Endothelial cell of umbilical vein (primary cell): ENCODE data around the gene EDDM3A.

Source experiments
- EZH2 ChIP-seq: IDR thresholded peaks from 2 replicates; pipeline ENCODE4 v1.6.1; 2012; ENCODE audit warnings: borderline replicate concordance, low read depth, mild to moderate bottlenecking, moderate library complexity, low read length, inconsistent platforms; ENCODE audit not compliant: severe bottlenecking
- FOS ChIP-seq: IDR thresholded peaks from 2 replicates; pipeline ENCODE4 v1.6.1; 2011; ENCODE audit warnings: mild to moderate bottlenecking, low read length, moderate library complexity, borderline replicate concordance; ENCODE audit not compliant: insufficient read depth
- GATA2 ChIP-seq: IDR thresholded peaks from 2 replicates; pipeline ENCODE4 v1.7.0; 2011; ENCODE audit warnings: low read depth, mild to moderate bottlenecking, moderate library complexity, mixed read lengths, low read length; ENCODE audit not compliant: insufficient read length, insufficient read depth
- JUN ChIP-seq: IDR thresholded peaks from 2 replicates; pipeline ENCODE4 v1.6.1; 2011; ENCODE audit warnings: borderline replicate concordance, low read depth; ENCODE audit not compliant: insufficient read length, insufficient read depth
- MAX ChIP-seq: IDR thresholded peaks from 2 replicates; pipeline ENCODE4 v1.6.1; 2011; ENCODE audit not compliant: insufficient read depth, insufficient read length
- MYC ChIP-seq: IDR thresholded peaks from one replicate; pipeline ENCODE4 v1.6.1; 2011; ENCODE audit warnings: mild to moderate bottlenecking, low read depth, low read length
- POLR2A ChIP-seq: IDR thresholded peaks from 2 replicates; pipeline ENCODE4 v1.6.1; 2012; ENCODE audit warnings: low read depth, mild to moderate bottlenecking, control low read depth, low read length
- POLR2AphosphoS5 ChIP-seq: IDR thresholded peaks from 2 replicates; pipeline ENCODE4 v1.6.1; 2012; ENCODE audit warnings: low read depth, mild to moderate bottlenecking, control low read depth, low read length, moderate library complexity; ENCODE audit not compliant: insufficient read depth
- TF ChIP-seq, protein P1 (sequence below), 2 donors: IDR thresholded peaks; 1 replicate in 1 of 2; 2 replicates in 1 of 2; pipeline ENCODE4 v1.5.1; 2011; ENCODE audit warnings: low read length in 2 of 2, mild to moderate bottlenecking in 2 of 2, moderate library complexity in 2 of 2, control low read depth in 1 of 2, inconsistent platforms in 1 of 2, low read depth in 1 of 2; ENCODE audit not compliant: insufficient read depth in 1 of 2; ENCODE audit errors: extremely low read depth in 1 of 2

DNA sequence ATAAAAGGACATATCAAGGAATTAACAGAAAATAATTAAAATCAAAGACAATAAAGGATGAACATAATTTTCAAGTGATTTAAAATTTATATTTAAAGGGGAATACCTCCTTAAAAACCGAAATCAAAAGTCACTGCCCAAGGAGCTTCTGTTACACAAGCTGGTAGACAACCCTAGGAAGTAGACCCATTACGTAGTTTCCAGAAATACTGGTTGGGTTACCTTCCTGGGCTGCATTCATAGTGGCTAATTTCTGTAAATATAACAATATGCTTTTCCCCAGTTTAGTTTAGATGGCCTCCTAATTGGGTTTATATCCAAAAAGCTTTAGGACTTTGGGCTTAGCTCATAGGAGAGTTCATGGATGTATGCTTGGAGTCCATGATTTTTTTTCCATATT, 2.1 kb upstream of the EDDM3A start:
- TF ChIP-seq POLR2A = no peak
- TF ChIP-seq EZH2 = no peak
- TF ChIP-seq, protein P1, sequence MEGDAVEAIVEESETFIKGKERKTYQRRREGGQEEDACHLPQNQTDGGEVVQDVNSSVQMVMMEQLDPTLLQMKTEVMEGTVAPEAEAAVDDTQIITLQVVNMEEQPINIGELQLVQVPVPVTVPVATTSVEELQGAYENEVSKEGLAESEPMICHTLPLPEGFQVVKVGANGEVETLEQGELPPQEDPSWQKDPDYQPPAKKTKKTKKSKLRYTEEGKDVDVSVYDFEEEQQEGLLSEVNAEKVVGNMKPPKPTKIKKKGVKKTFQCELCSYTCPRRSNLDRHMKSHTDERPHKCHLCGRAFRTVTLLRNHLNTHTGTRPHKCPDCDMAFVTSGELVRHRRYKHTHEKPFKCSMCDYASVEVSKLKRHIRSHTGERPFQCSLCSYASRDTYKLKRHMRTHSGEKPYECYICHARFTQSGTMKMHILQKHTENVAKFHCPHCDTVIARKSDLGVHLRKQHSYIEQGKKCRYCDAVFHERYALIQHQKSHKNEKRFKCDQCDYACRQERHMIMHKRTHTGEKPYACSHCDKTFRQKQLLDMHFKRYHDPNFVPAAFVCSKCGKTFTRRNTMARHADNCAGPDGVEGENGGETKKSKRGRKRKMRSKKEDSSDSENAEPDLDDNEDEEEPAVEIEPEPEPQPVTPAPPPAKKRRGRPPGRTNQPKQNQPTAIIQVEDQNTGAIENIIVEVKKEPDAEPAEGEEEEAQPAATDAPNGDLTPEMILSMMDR (IDR thresholded peaks at IDR 0.05; ENCODE audit: extremely low read depth in 1 of 2, insufficient read depth in 1 of 2, low read depth in 1 of 2, low read length in 2 of 2) = no peak
- no peak for TF ChIP-seq MAX
- TF ChIP-seq POLR2AphosphoS5 = no peak
- TF ChIP-seq MYC = no peak
- no peak for TF ChIP-seq JUN
- TF ChIP-seq GATA2 = no peak
- no peak for TF ChIP-seq FOS
